Prostate gland (tissue), 2 donors: ENCODE data around the gene HPCAL4.

Experiments used
- POLR2A ChIP-seq: fragments of 450-650 bp; IDR thresholded peaks from one replicate; pipeline ENCODE4 v1.6.1; 2016; ENCODE audit warnings: antibody characterized with exemption, mild to moderate bottlenecking
- POLR2AphosphoS5 ChIP-seq: sonication (generic); formaldehyde crosslinking; IDR thresholded peaks from one replicate; pipeline ENCODE4 v1.6.1; 2017; ENCODE audit warnings: antibody characterized with exemption
- TF ChIP-seq, protein P1 (sequence below), 4 experiments: fragments of 200-600 bp in 2 of 4; fragments of 450-650 bp in 2 of 4; sonication (generic) in 2 of 4; IDR thresholded peaks; 1 replicate in 3 of 4; 2 replicates in 1 of 4; pipeline ENCODE4 v1.5.1; 2016 to 2019; ENCODE audit warnings: antibody characterized with exemption in 4 of 4, mild to moderate bottlenecking in 2 of 4, moderate library complexity in 2 of 4

GRCh38 chr1:39701049-39701439 is 9.8 kb upstream of the HPCAL4 start:
- TF ChIP-seq POLR2A (no peak), POLR2AphosphoS5 (no peak)
- TF ChIP-seq, protein P1, sequence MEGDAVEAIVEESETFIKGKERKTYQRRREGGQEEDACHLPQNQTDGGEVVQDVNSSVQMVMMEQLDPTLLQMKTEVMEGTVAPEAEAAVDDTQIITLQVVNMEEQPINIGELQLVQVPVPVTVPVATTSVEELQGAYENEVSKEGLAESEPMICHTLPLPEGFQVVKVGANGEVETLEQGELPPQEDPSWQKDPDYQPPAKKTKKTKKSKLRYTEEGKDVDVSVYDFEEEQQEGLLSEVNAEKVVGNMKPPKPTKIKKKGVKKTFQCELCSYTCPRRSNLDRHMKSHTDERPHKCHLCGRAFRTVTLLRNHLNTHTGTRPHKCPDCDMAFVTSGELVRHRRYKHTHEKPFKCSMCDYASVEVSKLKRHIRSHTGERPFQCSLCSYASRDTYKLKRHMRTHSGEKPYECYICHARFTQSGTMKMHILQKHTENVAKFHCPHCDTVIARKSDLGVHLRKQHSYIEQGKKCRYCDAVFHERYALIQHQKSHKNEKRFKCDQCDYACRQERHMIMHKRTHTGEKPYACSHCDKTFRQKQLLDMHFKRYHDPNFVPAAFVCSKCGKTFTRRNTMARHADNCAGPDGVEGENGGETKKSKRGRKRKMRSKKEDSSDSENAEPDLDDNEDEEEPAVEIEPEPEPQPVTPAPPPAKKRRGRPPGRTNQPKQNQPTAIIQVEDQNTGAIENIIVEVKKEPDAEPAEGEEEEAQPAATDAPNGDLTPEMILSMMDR (IDR thresholded peaks at IDR 0.05): no peak
